HG03045 (cell line): Measurements from ENCODE around the gene CACNG5.

Source experiments
- ATAC-seq: cut with Tn5 transposase; IDR thresholded peaks from one replicate; pipeline ENCODE4 v1.9.1; 2021; ENCODE audit warnings: mild to moderate bottlenecking, moderate library complexity; ENCODE audit not compliant: unreplicated experiment

The CACNG5 gene

GRCh38 chr17:66848496-66848895 is 13.6 kb downstream of the CACNG5 start:
- ATAC-seq: no peak

DNA sequence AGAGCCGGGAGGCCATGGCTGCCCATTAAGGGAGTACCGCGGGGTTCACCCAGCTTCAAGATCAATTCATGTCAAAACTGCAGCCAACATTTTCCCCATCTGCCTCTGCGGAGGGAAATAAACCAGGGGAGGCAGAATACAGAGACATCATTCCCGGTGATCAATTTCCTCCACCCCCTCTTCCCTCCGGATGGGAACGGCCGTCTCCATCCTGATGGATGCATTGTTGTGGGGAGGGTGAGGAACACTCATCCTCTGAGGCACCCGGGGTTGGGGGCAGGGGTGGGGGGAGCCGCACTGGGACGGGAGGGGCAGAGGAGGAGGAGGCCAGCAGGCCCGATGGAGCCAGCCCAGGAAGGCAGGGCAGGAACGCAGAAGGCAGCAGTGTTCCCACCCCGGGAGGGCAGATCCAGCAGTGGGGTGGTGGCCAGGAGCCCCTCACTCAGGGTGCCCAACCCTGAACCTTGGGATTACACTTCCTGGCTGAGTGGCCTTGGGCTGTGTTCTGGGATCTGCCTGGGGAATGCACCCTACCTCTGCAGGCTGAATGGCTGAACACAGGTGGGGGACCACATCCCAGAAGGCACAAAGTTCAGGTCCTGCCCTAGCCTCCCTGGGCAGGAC is 14.2 kb downstream of the CACNG5 start:
- no peak for ATAC-seq

GRCh38 chr17:66849851-66850580 is 15.1 kb downstream of the CACNG5 start:
- ATAC-seq: no peak

DNA sequence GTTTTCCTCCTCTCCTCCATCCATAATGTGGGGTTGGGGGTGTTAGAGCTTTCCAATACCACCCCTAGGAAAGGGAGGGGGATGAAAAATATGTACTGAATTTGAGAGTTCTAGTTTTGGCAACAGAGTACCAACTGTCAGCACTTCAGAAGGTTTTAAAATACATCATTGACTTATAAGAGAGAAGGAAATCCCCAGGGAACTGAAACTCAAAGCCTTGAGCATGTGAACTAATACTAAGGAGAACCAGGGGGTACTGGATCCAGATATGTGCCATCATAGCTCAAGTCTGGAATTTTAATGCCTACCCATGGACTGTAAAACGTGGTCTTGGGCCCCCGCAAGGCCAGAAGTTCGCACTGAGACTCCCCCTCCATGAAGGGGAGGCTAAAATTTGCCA is 15.8 kb downstream of the CACNG5 start:
- ATAC-seq: no peak

GRCh38 chr17:66855204-66855603 is 20.3 kb downstream of the CACNG5 start:
- no peak for ATAC-seq

DNA sequence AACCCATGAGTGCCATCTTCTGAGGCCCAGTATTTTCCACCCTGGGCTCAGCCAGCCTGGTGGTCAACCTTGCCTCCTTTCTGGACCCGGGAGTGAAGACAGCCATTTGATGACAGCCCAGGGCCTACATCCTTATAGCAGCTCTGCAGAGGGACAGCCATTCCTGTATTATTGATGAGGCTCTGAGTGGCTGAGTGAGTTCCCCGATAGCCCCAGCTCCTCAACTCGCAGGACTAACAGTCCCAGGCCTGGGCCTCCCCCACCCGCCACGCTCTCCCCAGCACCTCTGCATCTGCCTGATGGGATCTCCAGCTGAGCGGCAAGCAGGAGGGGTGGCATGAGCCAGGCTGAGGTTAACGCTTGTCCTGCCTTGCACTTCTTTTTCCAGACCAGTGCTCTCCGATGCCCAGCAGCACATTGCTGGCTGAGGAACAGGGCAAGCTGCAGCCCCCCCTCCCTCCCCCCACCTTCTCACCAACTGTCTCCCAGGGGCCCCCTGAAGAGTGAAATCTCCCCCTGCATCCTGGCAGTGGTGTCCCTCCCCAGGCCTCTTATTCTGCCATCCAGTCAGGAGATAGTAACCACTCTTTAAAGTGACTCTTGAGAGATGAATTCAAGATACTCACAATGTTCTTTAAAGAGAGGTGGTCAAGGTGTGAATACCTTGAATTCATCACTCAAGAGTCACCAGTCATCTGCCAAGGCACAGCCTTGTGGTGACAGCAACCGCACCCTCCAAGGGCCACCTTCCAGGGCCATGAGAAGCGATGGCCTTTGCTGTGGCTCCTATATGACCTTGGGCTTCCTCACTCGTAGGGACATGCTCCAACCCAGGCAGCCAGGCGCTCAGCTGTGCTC is 23.5 kb downstream of the CACNG5 start:
- ATAC-seq: no peak

DNA sequence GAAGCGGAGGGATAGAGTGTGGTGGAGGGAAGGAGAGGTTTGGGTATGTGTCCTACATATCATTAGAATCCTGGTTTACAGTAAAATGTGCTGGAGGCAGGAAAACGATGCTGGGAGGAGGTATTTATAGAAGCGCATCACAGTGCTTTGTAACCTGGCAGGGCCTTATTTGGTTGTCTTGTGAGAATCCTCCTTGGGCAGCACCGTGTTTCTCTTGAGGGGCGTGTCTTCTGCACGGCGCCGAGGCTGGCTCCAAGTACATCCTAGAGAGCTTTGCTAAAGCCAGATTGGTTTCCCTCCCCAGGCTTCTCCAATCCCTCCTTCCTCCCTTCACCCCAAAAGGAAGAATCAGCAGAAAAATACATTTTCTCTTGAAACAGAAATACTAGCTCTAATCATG is 24.4 kb downstream of the CACNG5 start:
- no peak for ATAC-seq

GRCh38 chr17:66860204-66860603 is 25.3 kb downstream of the CACNG5 start:
- ATAC-seq: no peak

GRCh38 chr17:66863820-66864219 is 28.9 kb downstream of the CACNG5 start:
- no peak for ATAC-seq

DNA sequence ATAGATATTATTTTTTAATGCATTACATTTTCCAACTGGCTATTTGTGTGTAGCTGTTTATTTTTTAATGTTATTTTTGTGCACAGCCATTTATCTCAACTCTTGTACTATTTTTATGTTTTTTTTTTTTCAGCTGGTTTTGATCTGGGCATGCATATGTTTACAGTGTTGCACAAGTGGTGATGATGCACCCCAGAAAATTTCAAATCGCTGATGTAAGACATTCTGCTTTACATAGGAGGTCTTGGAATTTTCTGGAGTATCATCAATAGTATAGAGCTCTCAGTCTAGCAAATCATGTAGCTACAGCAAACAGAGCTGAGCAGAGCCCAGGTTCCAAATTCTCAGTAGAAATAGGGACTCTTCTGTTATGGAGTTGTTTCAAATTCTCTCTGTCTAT is 30.2 kb downstream of the CACNG5 start:
- ATAC-seq: no peak

GRCh38 chr17:66873962-66874361 is 39.0 kb downstream of the CACNG5 start:
- no peak for ATAC-seq

DNA sequence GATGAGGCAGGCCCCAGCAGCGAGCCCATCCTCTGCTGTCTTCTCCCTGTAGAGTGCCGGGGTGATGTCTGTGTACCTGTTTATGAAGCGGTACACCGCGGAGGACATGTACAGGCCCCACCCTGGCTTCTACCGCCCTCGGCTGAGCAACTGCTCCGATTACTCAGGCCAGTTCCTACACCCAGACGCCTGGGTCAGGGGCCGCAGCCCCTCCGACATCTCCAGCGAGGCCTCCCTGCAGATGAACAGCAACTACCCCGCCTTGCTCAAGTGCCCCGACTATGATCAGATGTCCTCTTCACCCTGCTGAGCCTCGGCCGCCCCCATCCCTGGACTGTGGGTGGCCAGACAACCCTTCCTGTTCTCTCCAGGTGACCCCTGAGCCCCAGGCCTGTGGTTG is 50.0 kb downstream of the CACNG5 start:
- ATAC-seq: no peak

- no peak for ATAC-seq
Measured at GRCh38 chr17:66885417-66885816, 50.5 kb downstream of the CACNG5 start.

DNA sequence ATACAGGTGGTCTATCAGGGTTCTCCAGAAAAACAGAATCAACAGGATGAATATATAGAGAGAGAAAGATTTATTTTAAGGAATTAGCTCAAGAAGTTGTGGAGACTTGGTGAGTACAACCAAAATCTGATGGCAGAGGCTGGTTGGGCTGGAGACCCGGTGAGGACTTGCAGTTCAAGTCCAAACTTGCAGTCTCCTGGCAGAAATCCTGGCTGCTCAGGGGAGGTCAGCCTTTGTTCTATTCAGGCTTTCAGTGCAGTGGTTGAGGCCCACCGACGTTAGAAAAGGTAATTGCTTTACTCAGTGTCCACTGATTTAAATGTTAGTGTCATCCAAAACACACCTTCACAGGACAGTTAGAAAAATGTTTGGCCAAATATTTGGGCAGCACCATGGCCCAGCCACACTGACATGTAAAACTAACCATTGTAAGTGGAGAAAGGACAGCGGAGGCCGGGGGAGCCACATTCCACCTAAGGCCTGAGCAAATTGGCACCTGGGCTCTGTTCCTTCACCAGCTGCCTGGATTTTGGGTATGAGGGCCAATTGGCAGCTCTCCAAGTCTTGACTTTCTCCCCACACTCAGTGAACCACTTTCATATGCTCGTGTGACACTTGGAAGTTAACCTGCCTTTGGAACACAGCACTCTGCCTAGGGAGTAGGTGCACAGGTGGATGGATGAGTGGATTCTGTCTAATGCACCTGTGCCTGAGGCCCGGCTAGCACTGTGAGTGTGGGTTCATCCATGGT is 54.7 kb downstream of the CACNG5 start:
- no peak for ATAC-seq

GRCh38 chr17:66892246-66892645 is 57.3 kb downstream of the CACNG5 start:
- ATAC-seq: no peak

DNA sequence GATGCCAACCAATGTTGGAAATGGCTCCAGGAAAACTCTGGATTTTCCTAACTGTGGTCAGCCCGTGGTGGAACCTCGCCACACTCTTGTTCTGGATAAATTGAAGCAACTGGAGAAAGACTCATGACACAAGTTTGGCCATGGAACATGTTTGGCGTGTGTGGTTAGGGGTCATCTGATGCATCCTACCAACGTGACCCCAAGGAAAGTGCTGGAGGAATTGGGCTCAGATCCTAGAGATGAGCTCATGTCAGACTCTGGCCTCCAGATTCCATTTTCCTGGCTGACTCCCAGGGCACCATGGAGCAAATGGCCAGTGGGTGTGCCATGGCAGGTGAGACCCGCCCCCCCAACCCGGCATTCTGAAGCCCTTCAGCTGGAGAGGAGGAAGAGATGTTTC is 58.5 kb downstream of the CACNG5 start:
- no peak for ATAC-seq

GRCh38 chr17:66893863-66894262 is 58.9 kb downstream of the CACNG5 start:
- no peak for ATAC-seq

GRCh38 chr17:66897141-66897540 is 62.2 kb downstream of the CACNG5 start:
- no peak for ATAC-seq

GRCh38 chr17:66898536-66898935 is 63.6 kb downstream of the CACNG5 start:
- ATAC-seq: no peak

GRCh38 chr17:66900126-66901010 is 65.5 kb downstream of the CACNG5 start:
- ATAC-seq: no peak
